Mesangial cell (primary cell): ENCODE measurements around the gene FLNB. TPM values are rescaled to one million over a fixed set of nuclear protein-coding genes. Genes with fewer than 3 reads are reported as not detected.

ENCODE experiments used
- total RNA-seq: library from RNA; depleted of rRNA; stranded (reverse); fragments of >200 nt; gene quantifications from 2 replicates; pipeline ENCODE4 v1.2.3, GENCODE V29; 2015

The FLNB gene
- total RNA-seq = 302 and 335 TPM in 2 replicates

GRCh38 chr3:58008141-58009025 is at the start of gene FLNB:
TSS of gene FLNB (plus strand) at chr3:58008422. CDS start at chr3:58008565, 143 bp downstream.

GRCh38 chr3:58210761-58211460 is 202.7 kb downstream of the FLNB start, which contains the start of gene DNASE1L3:
TSS of gene DNASE1L3 (minus strand) at chr3:58210972. CDS start at chr3:58210906, 66 bp downstream.

Other genes starting within 250 kb of the FLNB start
- not detected in 2 replicates for gene DNASE1L3, start 202.6 kb downstream of the FLNB start, total RNA-seq
- 5.2 and 8.5 TPM in 2 replicates for gene ABHD6, start 229.4 kb downstream of the FLNB start, total RNA-seq